ENCODE results near the gene CDC27.
"Not testable (repeated sequence)": the region's sequence is repeated elsewhere in the genome, so short reads cannot be mapped to it uniquely, and the experiment has no call there.

CDC27 gene

GRCh38 chr17:47197821-47198220 lies 8.7 kb upstream of the CDC27 start:
- H3K27ac ChIP-seq: no peak overlapping the region
- no peak for DNase-seq (ENCODE audit: low read depth, low spot score)

GRCh38 chr17:47193931-47194511 lies 4.9 kb upstream of the CDC27 start:
- no peak for DNase-seq (ENCODE audit: low read depth, low spot score)
- no peak overlapping the region for H3K27ac ChIP-seq

GRCh38 chr17:47192554-47192953 lies 3.5 kb upstream of the CDC27 start:
- DNase-seq (ENCODE audit: low read depth, low spot score): no peak
- no peak overlapping the region for H3K27ac ChIP-seq

GRCh38 chr17:47190770-47191169 lies 1.7 kb upstream of the CDC27 start:
- H3K27ac ChIP-seq: no peak overlapping the region
- DNase-seq (ENCODE audit: low read depth, low spot score): no peak

GRCh38 chr17:47190243-47190642 lies 1.1 kb upstream of the CDC27 start:
- no peak for DNase-seq (ENCODE audit: low read depth, low spot score)
- H3K27ac ChIP-seq: no peak overlapping the region

GRCh38 chr17:47189732-47190237 lies 690 bp upstream of the CDC27 start:
- DNase-seq (ENCODE audit: low read depth, low spot score): no peak
- H3K27ac ChIP-seq: peak overlapping the region; percentile 89

- peak overlapping the region; percentile 89 for H3K27ac ChIP-seq
- no peak for DNase-seq (ENCODE audit: low read depth, low spot score)
Measured at GRCh38 chr17:47188271-47188875, 722 bp downstream of the CDC27 start.

GRCh38 chr17:47184681-47185080 lies 4.4 kb downstream of the CDC27 start:
- DNase-seq (ENCODE audit: low read depth, low spot score): no peak

GRCh38 chr17:47180988-47181387 lies 8.1 kb downstream of the CDC27 start:
- not testable (repeated sequence) for H3K27ac ChIP-seq; DNase-seq (ENCODE audit: low read depth, low spot score)

More at GRCh38 chr17:47184681-47185080, 4.4 kb downstream of the CDC27 start:
- no peak overlapping the region for H3K27ac ChIP-seq

- DNase-seq (ENCODE audit: low read depth, low spot score): no peak
Measured at GRCh38 chr17:47180337-47180736, 8.8 kb downstream of the CDC27 start.

GRCh38 chr17:47179141-47179540 lies 10.0 kb downstream of the CDC27 start:
- no peak for DNase-seq (ENCODE audit: low read depth, low spot score)
- no peak overlapping the region for H3K27ac ChIP-seq

More at GRCh38 chr17:47180337-47180736, 8.8 kb downstream of the CDC27 start:
- H3K27ac ChIP-seq: no peak overlapping the region

- DNase-seq (ENCODE audit: low read depth, low spot score): no peak
- H3K27ac ChIP-seq: no peak overlapping the region
Measured at GRCh38 chr17:47177261-47177660, 11.8 kb downstream of the CDC27 start.

- no peak overlapping the region for H3K27ac ChIP-seq
- DNase-seq (ENCODE audit: low read depth, low spot score): no peak
Measured at GRCh38 chr17:47176389-47176826, 12.7 kb downstream of the CDC27 start.

- not testable (repeated sequence) for DNase-seq (ENCODE audit: low read depth, low spot score); H3K27ac ChIP-seq
Measured at GRCh38 chr17:47174823-47175222, 14.3 kb downstream of the CDC27 start.

GRCh38 chr17:47172696-47173565 lies 16.2 kb downstream of the CDC27 start:
- DNase-seq (ENCODE audit: low read depth, low spot score): no peak
- H3K27ac ChIP-seq: no peak overlapping the region

GRCh38 chr17:47170710-47171109 lies 18.4 kb downstream of the CDC27 start:
- no peak for DNase-seq (ENCODE audit: low read depth, low spot score)
- peak overlapping the region; percentile 70 for H3K27ac ChIP-seq

- not testable (repeated sequence) for H3K27ac ChIP-seq; DNase-seq (ENCODE audit: low read depth, low spot score)
Measured at GRCh38 chr17:47168896-47169295, 20.2 kb downstream of the CDC27 start.

- DNase-seq (ENCODE audit: low read depth, low spot score); H3K27ac ChIP-seq: not testable (repeated sequence)
Measured at GRCh38 chr17:47166854-47167253, 22.2 kb downstream of the CDC27 start.

- H3K27ac ChIP-seq: no peak overlapping the region
- DNase-seq (ENCODE audit: low read depth, low spot score): no peak
Measured at GRCh38 chr17:47165137-47165536, 24.0 kb downstream of the CDC27 start.

GRCh38 chr17:47164263-47164662 lies 24.8 kb downstream of the CDC27 start:
- no peak overlapping the region for H3K27ac ChIP-seq
- no peak for DNase-seq (ENCODE audit: low read depth, low spot score)
